NK-92 (cell line): ENCODE measurements around the gene VSTM5.
"Not testable (repeated sequence)": the region's sequence is repeated elsewhere in the genome, so short reads cannot be mapped to it uniquely, and the experiment has no call there.

ENCODE experiments used
- DNase-seq: peaks from one replicate; lab custom pipeline; 2025; ENCODE audit not compliant: unreplicated experiment; lab: John Stamatoyannopoulos, UW

Gene VSTM5, protein sequence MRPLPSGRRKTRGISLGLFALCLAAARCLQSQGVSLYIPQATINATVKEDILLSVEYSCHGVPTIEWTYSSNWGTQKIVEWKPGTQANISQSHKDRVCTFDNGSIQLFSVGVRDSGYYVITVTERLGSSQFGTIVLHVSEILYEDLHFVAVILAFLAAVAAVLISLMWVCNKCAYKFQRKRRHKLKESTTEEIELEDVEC

DNA sequence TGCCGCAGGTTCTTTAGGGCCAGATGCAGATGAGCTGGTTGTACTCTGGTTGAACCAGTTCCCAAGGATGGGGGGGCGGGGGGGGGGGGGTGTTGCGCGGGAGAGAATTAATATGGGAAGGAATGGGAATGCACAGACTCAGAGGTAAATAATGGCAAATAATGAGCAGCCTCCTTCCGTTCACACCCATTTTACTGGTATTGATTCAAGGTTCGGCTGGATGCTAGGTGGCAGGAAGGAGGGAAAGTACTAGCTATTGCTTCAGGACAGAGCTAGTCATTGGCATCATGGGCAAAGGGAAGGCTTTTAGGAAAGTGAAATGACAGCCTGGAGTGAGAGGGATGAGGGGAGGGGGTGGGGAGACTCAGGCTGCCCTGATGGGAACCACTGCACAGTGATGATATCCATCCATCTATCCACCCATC is at the start of gene VSTM5:
Gene VSTM5 (minus strand): TSS at position 25 of the 425 bp plus-strand sequence. CDS start 116 bp downstream, outside the sequence.
- no peak for DNase-seq

- no peak for DNase-seq
Measured at GRCh38 chr11:93895106-93895862, 44.9 kb upstream of the VSTM5 start.

DNA sequence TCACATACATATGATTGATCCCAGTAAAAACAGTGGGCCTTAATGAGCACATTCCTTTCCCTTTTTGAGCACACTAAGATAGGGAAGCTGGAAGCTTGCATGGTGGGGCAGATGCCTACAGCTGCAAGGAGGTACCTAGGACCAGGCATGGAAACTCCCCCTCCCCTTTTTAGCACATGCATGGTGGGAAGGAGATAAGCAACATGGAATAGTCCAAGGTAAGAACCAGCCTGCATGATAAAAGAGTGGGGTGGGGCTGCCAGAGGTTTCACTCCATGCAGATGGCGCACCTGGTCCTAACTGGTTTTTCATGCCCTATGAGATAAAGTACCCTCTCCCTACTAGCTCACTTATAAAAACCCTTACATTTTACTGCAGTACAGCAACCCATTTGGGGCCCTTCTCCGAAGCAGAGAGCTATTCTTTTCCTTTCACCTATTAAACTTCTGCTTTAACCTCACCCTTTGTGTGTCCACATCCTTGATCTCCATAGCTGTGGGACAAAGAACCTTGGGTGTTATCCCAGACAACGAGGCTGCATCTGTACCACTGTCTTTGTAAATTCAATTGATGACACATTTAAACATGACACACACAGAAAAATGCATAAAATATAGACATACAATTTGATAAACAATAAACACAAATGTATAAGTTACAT is 40.1 kb upstream of the VSTM5 start:
- DNase-seq = no peak

DNA sequence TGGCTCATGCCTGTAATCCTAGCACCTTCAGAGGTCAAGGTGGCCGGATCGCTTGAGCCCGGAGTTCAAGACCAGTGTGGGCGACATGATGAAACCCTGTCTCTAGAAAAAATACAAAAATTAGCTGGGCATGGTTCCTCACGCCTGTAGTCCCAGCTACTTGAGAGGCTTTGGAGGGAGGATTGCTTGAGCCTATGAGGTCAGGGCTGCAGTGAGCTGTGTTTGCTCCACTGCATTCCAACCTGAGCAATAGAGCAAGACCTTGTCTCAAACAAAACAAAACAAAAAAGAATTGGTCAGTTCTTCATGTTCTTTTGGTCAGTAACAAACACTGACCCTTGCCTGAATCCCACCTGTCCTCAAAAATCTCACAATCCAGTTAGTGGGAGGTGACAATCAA is 36.7 kb upstream of the VSTM5 start:
- DNase-seq = no peak

- not testable (repeated sequence) for DNase-seq
Measured at GRCh38 chr11:93879114-93879513, 28.7 kb upstream of the VSTM5 start.

GRCh38 chr11:93875637-93876036 is 25.2 kb upstream of the VSTM5 start:
- no peak for DNase-seq

- DNase-seq = no peak
Measured at GRCh38 chr11:93871526-93871925, 21.1 kb upstream of the VSTM5 start.

DNA sequence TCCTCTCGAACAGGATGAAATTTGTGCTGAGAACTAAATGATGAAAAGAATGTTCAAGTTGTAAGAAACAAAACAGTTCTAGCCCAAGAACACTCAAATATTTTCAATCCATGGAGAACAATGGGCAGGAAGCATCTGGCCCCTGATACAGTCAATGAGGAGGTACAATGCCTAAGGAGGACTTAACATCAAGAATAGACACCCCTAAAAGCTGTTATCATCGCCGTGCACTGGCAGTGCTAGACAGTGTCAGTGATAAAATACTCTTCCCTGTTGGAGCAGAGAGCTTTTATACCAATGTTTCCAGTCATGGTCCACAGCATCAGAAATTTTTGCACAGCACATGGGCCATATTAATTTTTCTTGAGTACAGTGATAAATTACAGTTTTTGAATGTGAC is 20.2 kb upstream of the VSTM5 start:
- DNase-seq = no peak

GRCh38 chr11:93869830-93870229 is 19.4 kb upstream of the VSTM5 start:
- DNase-seq = no peak

GRCh38 chr11:93868404-93868803 is 18.0 kb upstream of the VSTM5 start:
- DNase-seq = not testable (repeated sequence)

DNA sequence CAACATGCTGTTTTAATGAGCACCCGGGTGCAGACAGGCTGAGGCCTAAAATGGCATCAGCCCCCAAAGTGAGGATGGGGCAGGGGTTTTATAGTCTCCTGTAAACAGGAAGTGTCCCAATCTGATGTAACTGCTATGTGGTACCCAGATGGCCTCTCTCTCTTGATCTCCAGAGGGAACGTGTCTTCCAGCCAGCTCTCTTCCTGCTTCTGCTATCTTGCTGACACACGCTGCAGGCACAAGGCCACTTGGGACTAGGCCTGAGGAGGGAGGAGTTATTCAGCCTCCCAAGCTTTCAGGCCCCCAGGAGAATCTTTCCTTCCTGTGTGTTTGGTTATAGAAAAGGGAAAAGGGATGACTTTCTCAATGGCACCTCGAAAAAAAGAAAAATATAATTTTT is 11.4 kb upstream of the VSTM5 start:
- DNase-seq = no peak

DNA sequence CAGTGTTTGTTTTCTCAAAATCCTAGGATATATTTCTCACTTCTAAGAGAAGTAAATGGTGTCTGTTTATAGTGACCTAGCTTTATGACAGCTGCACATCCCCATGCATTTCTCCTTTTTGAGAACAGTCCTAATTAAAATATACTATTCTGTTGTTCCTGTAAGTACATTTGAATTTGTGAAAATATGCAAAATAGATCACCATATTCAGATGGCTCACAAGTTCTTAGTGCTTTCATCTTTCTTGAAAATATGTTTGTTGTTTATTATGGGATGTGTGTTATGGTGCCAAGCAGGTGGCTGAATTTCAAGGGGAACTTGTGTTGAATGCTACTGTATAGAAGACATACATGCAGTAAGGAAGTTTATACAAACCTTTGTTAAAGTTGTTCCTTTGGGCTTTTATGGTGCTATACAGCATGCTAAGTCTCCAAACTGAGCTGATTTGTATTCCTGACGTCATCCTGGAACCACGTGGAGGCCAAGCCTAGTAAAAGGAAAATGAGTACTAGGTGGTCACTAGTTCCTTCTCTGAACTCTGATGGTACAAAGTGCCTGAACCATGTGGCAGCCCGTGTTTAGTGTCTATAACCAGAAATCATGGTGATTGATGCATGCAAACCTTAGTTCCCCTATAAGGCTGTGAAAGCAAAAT is 7.8 kb upstream of the VSTM5 start:
- DNase-seq = no peak

- DNase-seq = no peak
Measured at GRCh38 chr11:93857413-93858120, 7.1 kb upstream of the VSTM5 start.

DNA sequence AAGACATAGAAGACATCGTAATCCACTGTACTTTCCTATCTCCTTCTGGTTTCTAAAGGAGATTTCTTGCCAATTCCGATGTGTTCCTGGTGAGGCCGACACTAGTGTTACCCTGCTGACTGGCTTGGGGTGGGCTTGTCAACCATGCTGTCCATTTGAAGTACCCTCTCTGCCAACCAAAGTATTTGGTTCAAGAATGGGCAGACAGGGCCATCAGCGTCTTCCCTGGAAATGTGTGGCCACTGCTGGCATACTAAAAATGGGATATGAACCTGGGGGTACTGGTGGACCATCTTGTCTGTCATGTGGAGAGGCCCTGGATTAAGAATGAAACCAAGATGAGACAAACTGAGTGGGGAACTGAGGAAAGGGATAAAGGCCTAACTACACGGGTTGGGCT is 1.8 kb upstream of the VSTM5 start:
- no peak for DNase-seq

GRCh38 chr11:93849751-93850593 is 446 bp downstream of the VSTM5 start:
- no peak for DNase-seq

DNA sequence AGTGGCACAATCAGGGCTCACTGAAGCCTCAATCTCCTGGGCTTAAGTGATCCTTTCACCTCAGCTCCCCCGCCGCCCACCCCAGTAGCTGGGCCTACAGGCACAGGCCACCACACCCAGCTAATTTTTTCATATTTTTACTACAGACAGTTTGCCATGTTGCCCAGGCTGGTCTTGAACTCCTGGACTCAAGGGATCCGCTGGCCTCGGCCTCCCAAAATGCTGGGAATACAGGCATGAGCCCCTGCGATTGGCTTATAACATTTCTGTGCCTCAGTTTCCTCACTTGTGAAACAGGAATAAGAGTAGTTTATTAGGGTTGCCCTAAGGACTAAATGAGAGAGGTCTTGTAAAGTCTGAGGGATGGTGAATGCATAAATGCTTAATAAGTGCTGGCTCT is 1.2 kb downstream of the VSTM5 start:
- no peak for DNase-seq

DNA sequence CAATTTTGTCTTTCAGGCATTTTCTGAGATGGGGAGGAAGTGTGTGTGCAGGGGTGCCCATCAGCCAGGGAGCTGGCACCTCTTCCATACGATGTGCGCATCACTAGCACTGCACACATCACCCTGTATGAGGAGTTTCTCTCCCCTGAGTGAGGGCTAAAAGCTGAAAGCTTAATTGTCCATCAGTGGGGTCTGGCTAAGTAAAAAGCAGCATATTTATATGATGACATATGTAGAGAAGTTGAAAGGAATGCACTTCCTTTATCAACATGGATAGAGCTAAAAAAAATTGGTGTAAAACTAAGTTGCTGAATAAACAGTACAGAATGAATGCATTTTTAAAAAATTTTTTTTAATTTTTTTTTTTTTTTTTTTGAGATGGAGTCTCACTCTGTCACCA is 4.0 kb downstream of the VSTM5 start:
- DNase-seq = no peak

GRCh38 chr11:93845181-93846092 is 5.0 kb downstream of the VSTM5 start:
- DNase-seq = no peak

DNA sequence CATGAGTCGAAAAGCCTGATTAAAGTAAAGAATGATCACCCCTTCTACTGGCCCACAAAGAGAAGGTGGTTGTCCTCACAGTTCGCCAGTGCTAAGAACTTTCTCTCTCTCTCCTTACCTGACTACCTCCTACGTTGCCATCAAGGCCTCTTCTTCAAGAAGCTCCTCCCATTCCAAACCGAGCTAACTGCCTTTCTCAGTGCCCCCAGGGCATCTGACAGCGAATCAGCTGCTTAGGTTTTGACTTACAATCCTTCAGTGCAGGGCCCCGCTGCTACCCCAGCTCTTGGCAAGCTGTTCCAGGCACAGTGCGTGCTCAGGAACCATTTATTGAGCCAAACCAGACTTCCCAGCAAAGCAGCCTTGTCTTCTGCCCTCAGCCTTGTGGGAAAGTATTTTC is 5.8 kb downstream of the VSTM5 start:
- no peak for DNase-seq
